GM12878 (cell line): ENCODE results near the gene PPIE. TPM values are rescaled to one million over a fixed set of nuclear protein-coding genes. Genes with fewer than 3 reads are reported as not detected.

Experiments
- BMI1 ChIP-seq: fragments of 450-650 bp; IDR thresholded peaks from 2 replicates; pipeline ENCODE4 v1.6.1; 2016; ENCODE audit warnings: mild to moderate bottlenecking, moderate library complexity, borderline replicate concordance
- CBX5 ChIP-seq: sonication (generic); IDR thresholded peaks from 2 replicates; pipeline ENCODE4 v1.6.1; 2016; ENCODE audit warnings: low read depth, moderate library complexity, mild to moderate bottlenecking, inconsistent platforms
- E2F4 ChIP-seq: IDR thresholded peaks from 2 replicates; pipeline ENCODE4 v1.6.1; 2012; ENCODE audit warnings: low read depth, low read length, improper control_type of control experiment
- HCFC1 ChIP-seq: fragments of 150-350 bp; IDR thresholded peaks from 2 replicates; pipeline ENCODE4 v1.6.1; 2014; ENCODE audit warnings: low read length
- IKZF2 ChIP-seq, 2 experiments: fragments of 450-650 bp; IDR thresholded peaks; 2 replicates each; pipeline ENCODE4 v1.6.1; 2017; ENCODE audit warnings: mild to moderate bottlenecking in 2 of 2, moderate library complexity in 2 of 2
- IRF4 ChIP-seq: IDR thresholded peaks from 2 replicates; pipeline ENCODE4 v1.6.1; 2011; ENCODE audit warnings: low read depth, low read length
- NBN ChIP-seq: fragments of 450-650 bp; IDR thresholded peaks from 2 replicates; pipeline ENCODE4 v1.6.1; 2016
- PAX8 ChIP-seq: fragments of 450-650 bp; IDR thresholded peaks from 2 replicates; pipeline ENCODE4 v1.6.1; 2017; ENCODE audit warnings: mild to moderate bottlenecking, moderate library complexity
- RAD21 ChIP-seq: IDR thresholded peaks from 2 replicates; pipeline ENCODE4 v1.6.1; 2011; ENCODE audit warnings: mild to moderate bottlenecking, low read depth, low read length, moderate library complexity; ENCODE audit not compliant: insufficient read depth
- RB1 ChIP-seq: fragments of 450-650 bp; formaldehyde crosslinking; IDR thresholded peaks from 2 replicates; pipeline ENCODE4 v1.6.1; 2017; ENCODE audit warnings: mild to moderate bottlenecking, borderline replicate concordance
- RUNX3 ChIP-seq: IDR thresholded peaks from 2 replicates; pipeline ENCODE4 v1.6.1; 2012; ENCODE audit warnings: low read length, inconsistent platforms
- SMAD5 ChIP-seq: IDR thresholded peaks from 2 replicates; pipeline ENCODE4 v1.6.1; 2016; ENCODE audit warnings: antibody characterized with exemption, low read depth
- TARDBP ChIP-seq: IDR thresholded peaks from 2 replicates; pipeline ENCODE4 v1.6.1; 2016; ENCODE audit warnings: borderline replicate concordance
- YBX1 ChIP-seq: fragments of 450-650 bp; IDR thresholded peaks from 2 replicates; pipeline ENCODE4 v1.6.1; 2016; ENCODE audit warnings: antibody characterized with exemption
- ZNF384 ChIP-seq: IDR thresholded peaks from 2 replicates; pipeline ENCODE4 v1.6.1; 2012; ENCODE audit warnings: low read depth, mild to moderate bottlenecking, low read length, improper control_type of control experiment, borderline replicate concordance
- ZNF687 ChIP-seq: fragments of 450-650 bp; IDR thresholded peaks from 2 replicates; pipeline ENCODE4 v1.6.1; 2017; ENCODE audit warnings: mild to moderate bottlenecking, moderate library complexity
- polyA plus RNA-seq, 11 experiments: library from polyadenylated mRNA; depleted of rRNA in 4 of 11; unstranded in 6 of 11; stranded (reverse) in 5 of 11; fragments of >200 nt; fragmentation: Nextera tagmentation in 4 of 11; fragmentation: Illumina TruSeq in 1 of 11; extraction: Ambion mirVana in 4 of 11; extraction: Trizol in 1 of 11; gene quantifications; 1 replicate in 1 of 11; 2 replicates in 10 of 11; pipeline versions ENCODE4 v1.2.1 to v1.2.3, GENCODE V29; 2011 to 2016; ENCODE audit warnings: inconsistent platforms in 2 of 11, missing spikeins in 2 of 11, low read depth in 1 of 11
- total RNA-seq, 4 experiments: library from RNA; depleted of rRNA in 3 of 4; stranded (reverse); fragments of >200 nt in 3 of 4; fragmentation: Illumina TruSeq in 1 of 4; extraction: Trizol in 1 of 4; gene quantifications; 2 replicates each; pipeline versions ENCODE4 v1.2.1 to v1.2.3, GENCODE V29; 2013 to 2021
- TF ChIP-seq, protein P1 (sequence below): fragments of 450-650 bp; IDR thresholded peaks from 2 replicates; pipeline ENCODE4 v1.6.1; 2017; ENCODE audit warnings: mild to moderate bottlenecking, low read depth, inconsistent platforms; ENCODE audit not compliant: poor library complexity, severe bottlenecking
- TF ChIP-seq, protein P2 (sequence below): IDR thresholded peaks from 2 replicates; pipeline ENCODE4 v1.6.1; 2012; ENCODE audit warnings: improper control_type of control experiment, low read depth, low read length; ENCODE audit not compliant: insufficient replicate concordance

The PPIE gene
- total and polyA plus RNA-seq, 10 of the 15 experiments (the other 5 are each of a cell fraction or from before 2014, with no cell fraction given) = 36.6 to 163 (median 70.1) TPM

DNA sequence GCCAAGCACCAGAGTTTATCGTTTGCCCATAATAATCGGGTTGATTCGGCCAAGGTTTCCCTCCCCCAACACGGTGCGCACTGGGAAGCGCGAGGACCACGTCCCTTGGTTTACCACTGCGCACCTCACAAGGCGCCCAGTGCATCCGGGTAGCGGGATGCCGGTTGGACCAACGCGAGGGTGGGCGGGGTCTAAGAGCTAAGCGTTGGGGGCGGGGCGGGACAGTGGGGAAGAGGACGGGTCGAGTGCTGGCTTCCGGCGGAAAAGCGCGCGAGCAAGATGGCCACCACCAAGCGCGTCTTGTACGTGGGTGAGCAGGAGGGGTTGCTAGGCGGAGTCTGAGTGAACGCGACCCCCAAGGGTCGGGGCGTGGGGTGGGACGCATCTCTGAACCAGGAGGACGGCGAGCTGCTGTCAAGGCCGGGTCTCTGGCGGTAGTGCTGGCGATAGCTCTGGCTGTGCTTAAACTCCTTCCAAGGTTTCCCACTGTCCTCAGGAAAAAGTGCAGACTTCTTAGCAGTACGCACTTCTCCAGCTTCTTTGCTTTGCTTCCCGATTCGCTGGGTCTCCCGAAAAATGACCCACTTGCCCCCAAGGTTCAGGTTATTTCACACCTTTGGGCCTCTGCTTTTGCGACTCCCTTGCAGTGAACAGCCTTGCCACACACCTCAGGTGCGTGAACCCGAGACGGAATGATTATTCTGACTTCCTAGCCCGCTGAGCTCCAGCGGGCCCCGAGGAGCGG, at the start of gene PPIE (continued):
- TF ChIP-seq E2F4 = no peak
- TF ChIP-seq, protein P1, sequence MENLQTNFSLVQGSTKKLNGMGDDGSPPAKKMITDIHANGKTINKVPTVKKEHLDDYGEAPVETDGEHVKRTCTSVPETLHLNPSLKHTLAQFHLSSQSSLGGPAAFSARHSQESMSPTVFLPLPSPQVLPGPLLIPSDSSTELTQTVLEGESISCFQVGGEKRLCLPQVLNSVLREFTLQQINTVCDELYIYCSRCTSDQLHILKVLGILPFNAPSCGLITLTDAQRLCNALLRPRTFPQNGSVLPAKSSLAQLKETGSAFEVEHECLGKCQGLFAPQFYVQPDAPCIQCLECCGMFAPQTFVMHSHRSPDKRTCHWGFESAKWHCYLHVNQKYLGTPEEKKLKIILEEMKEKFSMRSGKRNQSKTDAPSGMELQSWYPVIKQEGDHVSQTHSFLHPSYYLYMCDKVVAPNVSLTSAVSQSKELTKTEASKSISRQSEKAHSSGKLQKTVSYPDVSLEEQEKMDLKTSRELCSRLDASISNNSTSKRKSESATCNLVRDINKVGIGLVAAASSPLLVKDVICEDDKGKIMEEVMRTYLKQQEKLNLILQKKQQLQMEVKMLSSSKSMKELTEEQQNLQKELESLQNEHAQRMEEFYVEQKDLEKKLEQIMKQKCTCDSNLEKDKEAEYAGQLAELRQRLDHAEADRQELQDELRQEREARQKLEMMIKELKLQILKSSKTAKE = no peak
- no peak for TF ChIP-seq TARDBP
- TF ChIP-seq RAD21 = no peak
- no peak for TF ChIP-seq IRF4
- TF ChIP-seq IKZF2 (IDR thresholded peaks at IDR 0.05) = peak in 1 of 2 experiments; percentile 29; a peak in 1 of 4 replicates
- TF ChIP-seq ZNF384 = no peak
- TF ChIP-seq RUNX3 = peak; percentile 29; the same call in 1 of the 2 replicates
- 0 out of 2 replicates have a peak, but pooled peaks have one; percentile 17 for TF ChIP-seq RB1
- no peak for TF ChIP-seq CBX5
- peak; percentile 59; the same call in 1 of the 2 replicates for TF ChIP-seq SMAD5
- TF ChIP-seq YBX1 = no peak
- TF ChIP-seq HCFC1 = peak; percentile 22; the same call in 1 of the 2 replicates
- peak; percentile 93 for TF ChIP-seq ZNF687
- TF ChIP-seq BMI1 = no peak
- TF ChIP-seq PAX8 = no peak
- peak; percentile 71; the same call in 1 of the 2 replicates for TF ChIP-seq NBN
- TF ChIP-seq, protein P2, sequence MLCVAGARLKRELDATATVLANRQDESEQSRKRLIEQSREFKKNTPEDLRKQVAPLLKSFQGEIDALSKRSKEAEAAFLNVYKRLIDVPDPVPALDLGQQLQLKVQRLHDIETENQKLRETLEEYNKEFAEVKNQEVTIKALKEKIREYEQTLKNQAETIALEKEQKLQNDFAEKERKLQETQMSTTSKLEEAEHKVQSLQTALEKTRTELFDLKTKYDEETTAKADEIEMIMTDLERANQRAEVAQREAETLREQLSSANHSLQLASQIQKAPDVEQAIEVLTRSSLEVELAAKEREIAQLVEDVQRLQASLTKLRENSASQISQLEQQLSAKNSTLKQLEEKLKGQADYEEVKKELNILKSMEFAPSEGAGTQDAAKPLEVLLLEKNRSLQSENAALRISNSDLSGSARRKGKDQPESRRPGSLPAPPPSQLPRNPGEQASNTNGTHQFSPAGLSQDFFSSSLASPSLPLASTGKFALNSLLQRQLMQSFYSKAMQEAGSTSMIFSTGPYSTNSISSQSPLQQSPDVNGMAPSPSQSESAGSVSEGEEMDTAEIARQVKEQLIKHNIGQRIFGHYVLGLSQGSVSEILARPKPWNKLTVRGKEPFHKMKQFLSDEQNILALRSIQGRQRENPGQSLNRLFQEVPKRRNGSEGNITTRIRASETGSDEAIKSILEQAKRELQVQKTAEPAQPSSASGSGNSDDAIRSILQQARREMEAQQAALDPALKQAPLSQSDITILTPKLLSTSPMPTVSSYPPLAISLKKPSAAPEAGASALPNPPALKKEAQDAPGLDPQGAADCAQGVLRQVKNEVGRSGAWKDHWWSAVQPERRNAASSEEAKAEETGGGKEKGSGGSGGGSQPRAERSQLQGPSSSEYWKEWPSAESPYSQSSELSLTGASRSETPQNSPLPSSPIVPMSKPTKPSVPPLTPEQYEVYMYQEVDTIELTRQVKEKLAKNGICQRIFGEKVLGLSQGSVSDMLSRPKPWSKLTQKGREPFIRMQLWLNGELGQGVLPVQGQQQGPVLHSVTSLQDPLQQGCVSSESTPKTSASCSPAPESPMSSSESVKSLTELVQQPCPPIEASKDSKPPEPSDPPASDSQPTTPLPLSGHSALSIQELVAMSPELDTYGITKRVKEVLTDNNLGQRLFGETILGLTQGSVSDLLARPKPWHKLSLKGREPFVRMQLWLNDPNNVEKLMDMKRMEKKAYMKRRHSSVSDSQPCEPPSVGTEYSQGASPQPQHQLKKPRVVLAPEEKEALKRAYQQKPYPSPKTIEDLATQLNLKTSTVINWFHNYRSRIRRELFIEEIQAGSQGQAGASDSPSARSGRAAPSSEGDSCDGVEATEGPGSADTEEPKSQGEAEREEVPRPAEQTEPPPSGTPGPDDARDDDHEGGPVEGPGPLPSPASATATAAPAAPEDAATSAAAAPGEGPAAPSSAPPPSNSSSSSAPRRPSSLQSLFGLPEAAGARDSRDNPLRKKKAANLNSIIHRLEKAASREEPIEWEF = no peak
